T-helper 2 cell (primary cell): Measurements from ENCODE around the gene ATP2A2.
"Not testable (repeated sequence)": the region's sequence is repeated elsewhere in the genome, so short reads cannot be mapped to it uniquely, and the experiment has no call there.

ENCODE experiments used
- DNase-seq, 5 experiments: peaks; one replicate each; pipeline versions ENCODE4 v3.0.0 to v3.0.0-alpha.2; 2012 to 2022

Gene ATP2A2

DNA sequence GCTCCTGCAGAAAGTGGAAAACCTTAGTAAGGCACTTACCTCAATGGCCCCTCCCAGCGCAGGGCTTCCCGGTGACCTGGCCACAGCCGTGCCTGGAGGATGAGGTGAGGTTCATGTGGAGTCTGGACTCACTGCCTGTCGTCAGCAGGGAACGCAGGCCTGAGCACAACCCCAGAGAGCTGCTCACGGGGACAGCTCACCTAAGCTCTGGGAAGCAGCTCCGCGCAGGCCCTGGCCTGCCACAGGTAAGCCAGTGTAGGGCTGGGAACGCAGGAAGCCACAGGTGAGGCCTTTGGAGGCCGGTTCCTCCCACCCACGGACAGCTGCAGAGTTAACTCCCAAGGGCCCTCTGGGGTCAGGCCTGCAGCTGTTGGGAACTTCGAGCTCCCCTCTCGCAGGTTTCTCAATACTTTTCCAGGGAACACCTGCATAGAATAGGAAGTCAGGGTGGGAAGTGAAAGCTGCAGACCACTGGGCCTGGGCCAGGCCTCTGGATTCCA, 89.7 kb downstream of the ATP2A2 start:
- no peak for DNase-seq

DNA sequence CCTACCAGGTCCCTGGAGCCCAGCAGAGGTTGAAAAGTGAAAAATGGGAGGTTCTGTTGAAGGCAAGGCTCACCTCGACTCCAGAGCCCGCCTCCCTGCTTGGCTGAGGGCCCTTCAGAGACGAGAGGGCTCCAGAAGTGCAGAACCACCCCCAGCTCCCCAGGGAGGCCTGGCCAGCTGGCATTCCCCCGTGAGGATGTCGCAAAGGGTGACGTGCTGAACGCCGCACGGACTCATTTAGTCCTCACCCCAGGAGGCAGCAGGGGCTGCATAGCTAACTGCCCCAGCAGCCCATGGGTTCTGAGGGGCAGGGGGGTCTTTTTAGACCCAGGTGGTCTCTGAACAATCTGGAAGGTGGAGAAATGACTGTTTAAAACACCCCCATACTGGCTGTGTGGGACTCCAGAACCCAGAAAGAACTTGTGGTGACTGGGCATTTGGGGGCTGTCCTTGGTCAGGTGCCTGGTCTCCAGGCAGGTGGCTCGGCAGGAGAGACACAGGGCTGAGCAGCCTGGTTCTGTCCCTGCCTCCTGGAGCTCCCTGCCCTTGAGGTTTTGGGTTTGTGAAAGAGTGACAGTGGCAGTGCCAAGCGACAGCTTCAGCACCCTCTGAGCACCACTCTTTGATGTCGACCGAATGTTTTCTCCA, 90.5 kb downstream of the ATP2A2 start:
- no peak for DNase-seq

DNA sequence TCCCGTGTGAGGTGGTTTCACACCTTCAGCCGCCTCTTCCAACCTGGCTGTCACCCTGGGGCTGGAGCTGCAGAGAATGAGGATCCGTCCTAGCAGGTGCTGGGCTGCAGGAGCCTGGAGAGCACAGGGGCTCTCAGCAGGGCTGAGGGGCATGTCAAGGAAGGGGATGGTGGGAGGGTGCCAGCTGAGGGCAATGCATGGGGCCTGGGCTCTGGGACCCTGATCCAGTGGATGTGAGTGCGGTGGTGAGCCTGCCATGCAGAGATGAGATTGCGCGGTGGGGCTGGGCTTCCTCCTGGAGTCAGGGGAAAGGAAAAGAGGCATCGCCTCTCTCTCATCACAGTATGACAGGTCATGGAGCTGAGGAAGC, 91.0 kb downstream of the ATP2A2 start:
- DNase-seq: no peak

DNA sequence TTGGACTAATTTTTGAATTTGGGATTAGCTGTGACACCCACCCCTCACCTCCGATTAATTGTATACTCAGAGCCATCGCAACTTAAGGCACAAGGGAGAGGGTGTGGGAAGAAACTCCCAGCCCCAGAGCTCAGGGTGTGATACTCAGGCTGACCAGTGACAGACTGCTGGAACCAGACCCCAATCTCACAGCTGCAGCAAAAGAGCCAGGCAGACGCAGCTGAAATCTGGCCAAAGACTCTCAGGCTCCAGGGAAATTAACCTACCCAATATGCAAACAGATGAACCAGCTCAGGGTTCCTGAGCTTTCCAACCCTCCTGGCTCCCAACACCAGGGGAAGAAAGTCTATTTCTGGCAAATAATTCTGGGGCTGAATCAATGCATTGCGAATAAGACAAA, 92.0 kb downstream of the ATP2A2 start:
- DNase-seq: no peak

GRCh38 chr12:110373425-110373824, 92.4 kb downstream of the ATP2A2 start:
- no peak for DNase-seq

- DNase-seq: no peak
Measured at GRCh38 chr12:110373962-110374611, 93.0 kb downstream of the ATP2A2 start.

- DNase-seq: not testable (repeated sequence)
Measured at GRCh38 chr12:110378131-110378790, 97.2 kb downstream of the ATP2A2 start.

DNA sequence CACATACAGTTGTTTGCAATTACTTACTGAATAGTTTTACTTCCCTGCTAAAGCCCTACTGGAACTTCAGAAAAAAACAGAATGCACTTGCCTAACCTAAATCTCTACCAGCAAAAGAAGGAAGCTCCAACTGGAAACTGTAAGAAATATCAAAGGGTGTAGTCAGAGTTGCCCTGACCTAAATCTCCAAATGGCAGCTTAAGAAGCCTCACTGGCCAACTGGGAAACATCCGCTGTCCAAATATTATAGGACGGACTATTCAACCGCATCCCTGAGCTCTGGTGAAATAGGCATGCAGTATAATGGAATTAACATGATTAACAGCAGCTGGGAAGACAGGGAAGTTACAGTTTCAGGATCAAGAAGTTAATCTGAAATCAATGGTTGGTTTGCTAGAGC, 98.2 kb downstream of the ATP2A2 start:
- no peak for DNase-seq

GRCh38 chr12:110379631-110380030, 98.6 kb downstream of the ATP2A2 start:
- no peak for DNase-seq

DNA sequence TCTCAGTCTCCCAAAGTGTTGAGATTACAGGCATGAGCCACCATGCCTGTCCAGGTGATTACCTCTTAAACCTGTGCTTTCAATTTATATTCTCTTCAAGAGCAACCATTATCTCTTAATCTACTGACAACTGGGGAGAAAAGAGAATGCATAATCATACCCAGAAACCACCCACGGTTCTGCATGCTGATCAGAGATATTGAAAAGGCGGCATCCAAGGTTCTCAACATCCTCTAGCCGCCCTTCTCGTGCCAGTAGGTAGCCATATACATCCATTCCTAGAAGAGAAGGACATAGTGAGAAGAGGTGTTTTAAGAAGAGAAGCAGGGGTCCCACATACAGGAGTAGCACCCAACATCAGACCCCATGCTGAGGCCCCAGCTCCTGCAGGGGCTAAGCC, 101.6 kb downstream of the ATP2A2 start:
- peak in 1 of 5 experiments; percentile 90 for DNase-seq
